ENCODE measurements around the gene NIPA2. TPM values are rescaled to one million over a fixed set of nuclear protein-coding genes. Genes with fewer than 3 reads are reported as not detected.

The NIPA2 gene
- total RNA-seq, 1 experiment from 2014 or later: 77.9 TPM

GRCh38 chr15:22911306-22911705, 72.8 kb downstream of the NIPA2 start:
- DNase-seq: no peak
- Histone ChIP-seq H2AFZ (ENCODE audit: low read length) (no peak overlapping the region), H2BK120ac (ENCODE audit: low read depth, low read length, poor library complexity, severe bottlenecking) (no peak overlapping the region), H2BK12ac (ENCODE audit: insufficient read length, low read depth, low read length) (no peak overlapping the region), H3K27ac (ENCODE audit: insufficient read length, low read depth, low read length) (no peak overlapping the region), H3K56ac (ENCODE audit: insufficient read length, low read depth, low read length) (no peak overlapping the region), H2BK5ac (ENCODE audit: insufficient read length, low read length) (no peak overlapping the region), H4K20me1 (ENCODE audit: control insufficient read depth, insufficient read depth, insufficient read length) (no peaks in the 10 kb centered on the region), H3T11ph (ENCODE audit: low read length) (no peak overlapping the region), H2BK20ac (ENCODE audit: low read depth, low read length, poor library complexity, severe bottlenecking) (no peak overlapping the region), H3K79me1 (ENCODE audit: insufficient read depth, low read depth, low read length, poor library complexity, severe bottlenecking) (no peaks in the 10 kb centered on the region), H2BK15ac (ENCODE audit: low read depth, low read length) (no peak overlapping the region), H3K14ac (ENCODE audit: insufficient read depth, low read length) (no peak overlapping the region), H3K9ac (ENCODE audit: extremely low read depth, insufficient read length, low read length) (no peak overlapping the region), H3K18ac (ENCODE audit: insufficient read length, low read depth, low read length) (no peak overlapping the region), H4K91ac (ENCODE audit: insufficient read length, low read depth, low read length) (no peak overlapping the region), H3K4ac (ENCODE audit: low read depth, low read length) (no peak overlapping the region), H3K27me3 (ENCODE audit: insufficient read depth, low read length) (no peaks in the 10 kb centered on the region), H2AK5ac (ENCODE audit: insufficient read length, low read length) (no peak overlapping the region), H3K9me3 (ENCODE audit: control insufficient read depth, low read depth, low read length) (no peaks in the 10 kb centered on the region), H3K4me1 (ENCODE audit: insufficient read depth, low read length) (no peaks in the 10 kb centered on the region), H4K8ac (replicated peaks; ENCODE audit: insufficient read length, low read depth, low read length) (no peak overlapping the region), H3K4me2 (ENCODE audit: insufficient read depth, insufficient read length, low read length) (no peak overlapping the region), H3K79me2 (ENCODE audit: insufficient read depth, low read length) (no peaks in the 10 kb centered on the region), H3K23ac (ENCODE audit: insufficient read length, low read depth, low read length) (no peak overlapping the region), H3K23me2 (ENCODE audit: insufficient read length, low read depth, low read length, poor library complexity, severe bottlenecking) (no peaks in the 10 kb centered on the region), H4K5ac (ENCODE audit: insufficient read length, low read depth, low read length) (no peak overlapping the region)
- Mint-ChIP-seq H3K27me3 (ENCODE audit: low read depth) (no peaks in the 10 kb centered on the region), H3K27ac (no peak overlapping the region), H3K4me3 (no peak overlapping the region), H3K9me3 (no peaks in the 10 kb centered on the region), H3K36me3 (ENCODE audit: insufficient read depth in 1 of 3, low read depth in 3 of 3) (peaks cover 29 to 57% (median 50%) of the 10 kb centered on the region in 3 experiments), H3K4me1 (no peaks in the 10 kb centered on the region)
- no peak for TF ChIP-seq CTCF (conservative IDR thresholded peaks at IDR 0.05)
- no CpG with 5 or more reads among the region's 8 CpGs for WGBS (ENCODE audit: extremely low coverage, insufficient read length, low lambda C conversion rate)

All from H9 (cell line).